NCI-H2227 (cell line): ENCODE measurements around the gene SCGB2A2.

ENCODE experiments used
- DNase-seq: peaks from one replicate; lab custom pipeline; 2025; ENCODE audit not compliant: unreplicated experiment; lab: John Stamatoyannopoulos, UW

The SCGB2A2 gene

GRCh38 chr11:62269654-62270278 lies at the start of gene SCGB2A2:
Gene SCGB2A2, plus strand, starts transcription at chr11:62270158. Its CDS starts 59 bp downstream, at chr11:62270217.
- no peak for DNase-seq

- no peak for DNase-seq
These were observed 48.5 kb upstream of the SCGB2A2 start for GRCh38 chr11:62221498-62221897.

- no peak for DNase-seq
These were observed 46.9 kb upstream of the SCGB2A2 start for GRCh38 chr11:62223095-62223494.

- DNase-seq = no peak
These were observed 36.2 kb upstream of the SCGB2A2 start for GRCh38 chr11:62233730-62234129.

GRCh38 chr11:62236187-62236586 lies 33.8 kb upstream of the SCGB2A2 start:
- DNase-seq = no peak

- no peak for DNase-seq
These were observed 32.5 kb upstream of the SCGB2A2 start for GRCh38 chr11:62237499-62237898.

- DNase-seq = no peak
These were observed 31.8 kb upstream of the SCGB2A2 start for GRCh38 chr11:62238151-62238550.

- no peak for DNase-seq
These were observed 28.9 kb upstream of the SCGB2A2 start for GRCh38 chr11:62241095-62241494.

GRCh38 chr11:62242021-62242420 lies 27.9 kb upstream of the SCGB2A2 start, which contains the start of gene SCGB1D2:
Gene SCGB1D2, plus strand, starts transcription at chr11:62242239. Its CDS starts 69 bp downstream, at chr11:62242308.
- no peak for DNase-seq

- DNase-seq = no peak
These were observed 24.6 kb upstream of the SCGB2A2 start for GRCh38 chr11:62245271-62245753.

GRCh38 chr11:62251698-62252097 lies 18.3 kb upstream of the SCGB2A2 start:
- no peak for DNase-seq

- no peak for DNase-seq
These were observed 15.9 kb upstream of the SCGB2A2 start for GRCh38 chr11:62253999-62254542.

GRCh38 chr11:62256281-62256680 lies 13.7 kb upstream of the SCGB2A2 start:
- no peak for DNase-seq

- no peak for DNase-seq
These were observed 9.6 kb upstream of the SCGB2A2 start for GRCh38 chr11:62260261-62260953.

GRCh38 chr11:62264004-62264403 lies 6.0 kb upstream of the SCGB2A2 start:
- no peak for DNase-seq

- no peak for DNase-seq
These were observed 3.4 kb upstream of the SCGB2A2 start for GRCh38 chr11:62266558-62266957.

- DNase-seq = no peak
These were observed 2.9 kb upstream of the SCGB2A2 start for GRCh38 chr11:62267050-62267449.

GRCh38 chr11:62267576-62267975 lies 2.4 kb upstream of the SCGB2A2 start:
- no peak for DNase-seq

- DNase-seq = no peak
These were observed 3.3 kb downstream of the SCGB2A2 start for GRCh38 chr11:62273284-62273683.

GRCh38 chr11:62273789-62274275 lies 3.9 kb downstream of the SCGB2A2 start:
- DNase-seq = no peak

- DNase-seq = no peak
These were observed 10.5 kb downstream of the SCGB2A2 start for GRCh38 chr11:62280452-62280851.

GRCh38 chr11:62295504-62295903 lies 25.5 kb downstream of the SCGB2A2 start:
- DNase-seq = no peak
